Natural killer cell (primary cell): Measurements from ENCODE around the gene TNFRSF9. TPM values are rescaled to one million over a fixed set of nuclear protein-coding genes. Genes with fewer than 3 reads are reported as not detected.

ENCODE experiments used
- ATAC-seq, 3 donors: fragments of 150-1000 bp in 2 of 3; fragments of 200-7000 bp in 1 of 3; cut with Tn5 transposase; 1 replicate in 1 of 3; 2 replicates in 2 of 3; pipeline ENCODE4 v1.10.0; 2021; ENCODE audit warnings: mild to moderate bottlenecking in 2 of 3, moderate library complexity in 2 of 3
- DNase-seq, 2 donors: peaks; one replicate each; pipeline versions ENCODE4 v3.0.0 to v3.0.0-alpha.2; 2013 to 2021; ENCODE audit warnings: mixed read lengths in 1 of 2
- H3K27ac ChIP-seq: one replicate; pipeline ENCODE4 v1.5.1; 2013; ENCODE audit warnings: mild to moderate bottlenecking, low read length
- H3K27me3 ChIP-seq: one replicate; pipeline ENCODE4 v1.6.1; 2013; ENCODE audit warnings: low read length; ENCODE audit not compliant: control insufficient read depth, insufficient read depth
- H3K36me3 ChIP-seq: one replicate; pipeline ENCODE4 v1.6.1; 2013; ENCODE audit warnings: low read length; ENCODE audit not compliant: control insufficient read depth, insufficient read depth
- H3K4me1 ChIP-seq: one replicate; pipeline ENCODE4 v1.6.1; 2013; ENCODE audit warnings: low read length; ENCODE audit not compliant: control insufficient read depth, insufficient read depth
- H3K4me3 ChIP-seq: one replicate; pipeline ENCODE4 v1.5.1; 2013; ENCODE audit warnings: low read length
- H3K9me3 ChIP-seq: one replicate; pipeline ENCODE4 v1.6.1; 2013; ENCODE audit warnings: low read length; ENCODE audit not compliant: control insufficient read depth, insufficient read depth
- H3K27ac Mint-ChIP-seq, 2 donors: one replicate each; pipeline ENCODE4 v1.8.0; 2022; ENCODE audit warnings: mild to moderate bottlenecking in 2 of 2, mixed read lengths in 2 of 2, moderate library complexity in 1 of 2
- H3K27me3 Mint-ChIP-seq, 2 donors: one replicate each; pipeline ENCODE4 v1.8.0; 2022; ENCODE audit warnings: low read depth in 2 of 2, mixed read lengths in 2 of 2
- H3K36me3 Mint-ChIP-seq: one replicate; pipeline ENCODE4 v1.8.0; 2022; ENCODE audit warnings: mixed read lengths
- H3K4me1 Mint-ChIP-seq, 2 donors: one replicate each; pipeline ENCODE4 v1.8.0; 2022; ENCODE audit warnings: mixed read lengths in 2 of 2
- H3K4me3 Mint-ChIP-seq: one replicate; pipeline ENCODE4 v1.8.0; 2022; ENCODE audit warnings: mild to moderate bottlenecking, moderate library complexity, mixed read lengths
- H3K9me3 Mint-ChIP-seq, 2 donors: one replicate each; pipeline ENCODE4 v1.8.0; 2022; ENCODE audit warnings: mixed read lengths in 2 of 2
- WGBS: methylation state at CpG from one replicate; pipeline ENCODE4 v1.1.7; 2013; ENCODE audit warnings: missing lambda C conversion rate; ENCODE audit not compliant: insufficient coverage; 5-methylcytosine and 5-hydroxymethylcytosine counted together
- intact Hi-C: fragments of 100-400 bp; cut with micrococcal nuclease; formaldehyde crosslinking; loops from one replicate; pipeline ENCODE4 v1.14.2; 2022
- total RNA-seq, 4 donors: library from RNA; stranded (reverse); fragments of 120-200 nt in 1 of 4; gene quantifications; one replicate each; pipeline versions ENCODE4 v1.2.3 to v1.2.4, GENCODE V29; 2013 to 2022
- TF ChIP-seq, protein P1 (sequence below): fragments of 200-600 bp; IDR thresholded peaks from one replicate; pipeline ENCODE4 v1.8.0; 2022; ENCODE audit warnings: antibody characterized with exemption

Gene TNFRSF9
- total RNA-seq: 1 to 10 TPM; 2.6 to 6.4 (median 4.2) TPM
- total RNA-seq (2013): 2.5 TPM

DNA sequence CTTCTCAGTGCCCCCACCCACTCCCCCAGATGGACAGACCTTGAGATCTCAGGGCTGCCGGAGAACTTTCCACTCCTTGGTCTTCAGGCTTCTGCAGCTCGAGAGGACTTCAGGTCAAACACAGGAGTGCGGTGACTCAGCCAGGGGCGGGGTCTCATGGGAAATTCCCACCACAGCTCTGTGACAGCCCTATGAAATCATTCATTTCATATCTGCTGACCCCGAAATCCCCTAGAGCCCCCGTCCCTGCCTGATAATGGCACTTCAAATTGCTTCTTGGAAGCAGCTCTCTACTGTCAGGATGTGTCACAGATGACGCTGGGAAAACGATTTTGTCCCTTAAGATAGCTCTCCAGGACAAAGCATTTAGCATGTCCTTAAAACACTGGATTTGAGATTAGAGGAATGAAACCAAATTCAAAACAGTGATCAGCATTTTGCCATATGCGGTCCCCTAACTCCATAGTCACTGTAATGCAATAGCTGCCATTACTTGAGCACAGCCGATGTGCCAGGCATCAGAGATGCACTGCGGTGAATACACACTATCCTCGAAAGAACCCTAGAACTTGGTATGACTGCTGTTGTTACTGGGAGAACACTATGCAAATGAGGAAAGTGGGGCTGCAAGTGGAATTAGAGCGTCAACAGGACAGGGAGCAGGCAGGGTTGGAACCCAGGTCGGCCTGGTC, at the start of gene TNFRSF9:
Gene TNFRSF9, minus strand, starts transcription at position 95 of the 692 bp plus-strand sequence. CDS start 845 bp downstream, outside the sequence.
- H3K4me1 ChIP-seq: peaks cover 26% of the 10 kb centered on the region
- no peaks in the 10 kb centered on the region for H3K9me3 ChIP-seq
- Mint-ChIP-seq H3K4me1 (peaks cover 50 to 52% of the 10 kb centered on the region in 2 donors), H3K36me3 (no peaks in the 10 kb centered on the region), H3K27me3 (no peaks in the 10 kb centered on the region), H3K27ac (peak within 1 kb of the TSS; percentile 58 to 89), H3K9me3 (no peaks in the 10 kb centered on the region), H3K4me3 (peak within 1 kb of the TSS; percentile 87)
- intact Hi-C loops: loop anchor here (2.0 kb wide), 1 partner anchor 38 kb away; no protein-coding TSS in a partner anchor
- no peak within 1 kb of the TSS for H3K27ac ChIP-seq
- no peaks in the 10 kb centered on the region for H3K36me3 ChIP-seq
- no peaks in the 10 kb centered on the region for H3K27me3 ChIP-seq
- 53% methylated on average over 14 of the region's 14 CpGs for WGBS
- DNase-seq (peak; percentile 69 to 83), ATAC-seq (peak; percentile 84 to 88 (median 86))
- TF ChIP-seq, protein P1, sequence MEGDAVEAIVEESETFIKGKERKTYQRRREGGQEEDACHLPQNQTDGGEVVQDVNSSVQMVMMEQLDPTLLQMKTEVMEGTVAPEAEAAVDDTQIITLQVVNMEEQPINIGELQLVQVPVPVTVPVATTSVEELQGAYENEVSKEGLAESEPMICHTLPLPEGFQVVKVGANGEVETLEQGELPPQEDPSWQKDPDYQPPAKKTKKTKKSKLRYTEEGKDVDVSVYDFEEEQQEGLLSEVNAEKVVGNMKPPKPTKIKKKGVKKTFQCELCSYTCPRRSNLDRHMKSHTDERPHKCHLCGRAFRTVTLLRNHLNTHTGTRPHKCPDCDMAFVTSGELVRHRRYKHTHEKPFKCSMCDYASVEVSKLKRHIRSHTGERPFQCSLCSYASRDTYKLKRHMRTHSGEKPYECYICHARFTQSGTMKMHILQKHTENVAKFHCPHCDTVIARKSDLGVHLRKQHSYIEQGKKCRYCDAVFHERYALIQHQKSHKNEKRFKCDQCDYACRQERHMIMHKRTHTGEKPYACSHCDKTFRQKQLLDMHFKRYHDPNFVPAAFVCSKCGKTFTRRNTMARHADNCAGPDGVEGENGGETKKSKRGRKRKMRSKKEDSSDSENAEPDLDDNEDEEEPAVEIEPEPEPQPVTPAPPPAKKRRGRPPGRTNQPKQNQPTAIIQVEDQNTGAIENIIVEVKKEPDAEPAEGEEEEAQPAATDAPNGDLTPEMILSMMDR: no peak
- H3K4me3 ChIP-seq: no peak within 1 kb of the TSS

DNA sequence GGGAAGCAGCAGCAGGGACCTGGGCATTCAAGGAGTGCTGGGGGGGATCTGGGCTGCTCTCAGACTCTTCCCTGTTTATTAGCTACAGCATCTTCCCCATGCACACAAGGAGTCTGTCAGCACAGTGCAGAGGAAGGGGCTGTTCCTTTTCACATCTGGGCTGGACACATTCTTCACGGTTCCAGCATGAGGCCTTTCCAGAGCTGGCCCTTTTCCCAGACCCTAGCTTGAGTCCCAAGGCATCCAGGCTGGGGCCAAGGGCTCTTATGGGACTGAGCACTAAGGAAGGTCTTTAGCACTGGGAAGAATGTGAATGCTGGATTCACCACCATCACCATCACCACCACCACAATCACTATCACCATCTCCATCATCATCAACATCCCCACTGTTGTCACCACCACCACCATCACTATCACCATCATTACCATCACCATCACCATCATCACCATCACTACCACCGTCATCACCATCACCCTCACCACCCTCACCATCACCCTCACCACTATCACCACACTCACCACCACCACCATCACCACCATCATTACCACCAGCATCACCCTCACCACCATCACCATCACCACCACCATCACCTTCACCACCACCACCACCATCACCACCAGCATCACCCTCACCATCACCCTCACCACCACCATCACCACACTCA, 49.3 kb upstream of the TNFRSF9 start:
- DNase-seq (no peak), ATAC-seq (peak; percentile 17 to 29 (median 28))
- intact Hi-C loops: no loop called here
- Histone ChIP-seq H3K9me3 (peaks cover 7% of the 10 kb centered on the region), H3K4me3 (no peak overlapping the region), H3K4me1 (peaks cover 4% of the 10 kb centered on the region), H3K27ac (no peak overlapping the region), H3K27me3 (no peaks in the 10 kb centered on the region), H3K36me3 (peaks cover 18% of the 10 kb centered on the region)
- Mint-ChIP-seq H3K4me1 (peaks cover 0 to 18% of the 10 kb centered on the region in 2 donors), H3K36me3 (peaks cover 7% of the 10 kb centered on the region), H3K9me3 (peaks cover 7% of the 10 kb centered on the region in 2 donors), H3K27ac (peak overlapping the region; percentile 60 to 89), H3K27me3 (no peaks in the 10 kb centered on the region), H3K4me3 (peak overlapping the region; percentile 1)
- 72% methylated on average over 2 of the region's 2 CpGs for WGBS
- TF ChIP-seq, protein P1: no peak

DNA sequence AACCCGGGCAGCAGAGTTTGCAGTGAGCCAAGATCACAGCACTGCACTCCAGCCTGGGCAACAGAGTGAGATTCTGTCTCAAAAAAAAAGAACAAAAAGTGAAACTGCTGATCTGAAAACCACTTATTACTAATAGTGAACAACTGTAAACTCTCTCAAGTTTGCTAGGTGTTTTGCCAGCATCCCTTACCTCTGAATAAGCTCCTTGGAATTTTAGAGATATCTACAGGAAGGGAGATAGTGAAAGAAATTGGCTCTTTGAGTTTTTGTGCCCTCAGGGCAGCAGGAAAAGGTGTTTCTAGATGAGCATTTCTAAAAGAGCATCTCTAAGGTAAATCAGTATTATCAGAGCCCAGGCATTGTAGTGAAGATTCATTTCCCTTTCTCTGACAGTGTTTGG, 47.9 kb upstream of the TNFRSF9 start:
- Mint-ChIP-seq H3K27me3 (no peaks in the 10 kb centered on the region), H3K36me3 (peaks cover 11% of the 10 kb centered on the region), H3K4me1 (peaks cover 0 to 18% of the 10 kb centered on the region in 2 donors), H3K27ac (no peak overlapping the region), H3K4me3 (no peak overlapping the region), H3K9me3 (peaks cover 7% of the 10 kb centered on the region in 2 donors)
- H3K36me3 ChIP-seq: peaks cover 30% of the 10 kb centered on the region
- WGBS: 81% methylated on average over 1 of the region's 1 CpG
- H3K9me3 ChIP-seq: peaks cover 7% of the 10 kb centered on the region
- DNase-seq: no peak
- H3K27ac ChIP-seq: no peak overlapping the region
- no peak overlapping the region for H3K4me3 ChIP-seq
- intact Hi-C loops: no loop called here
- H3K27me3 ChIP-seq: no peaks in the 10 kb centered on the region
- peaks cover 4% of the 10 kb centered on the region for H3K4me1 ChIP-seq
- TF ChIP-seq, protein P1: no peak
- no peak for ATAC-seq
